MG63 (cell line): ENCODE measurements around the gene BNC2. TPM values are rescaled to one million over a fixed set of nuclear protein-coding genes. Genes with fewer than 3 reads are reported as not detected.

Source experiments
- DNase-seq: peaks from one replicate; pipeline ENCODE4 v3.0.0-alpha.2; 2020
- H3K27me3 ChIP-seq: fragments of 250-450 bp; sonication (Bioruptor Pico); 2 replicates; pipeline ENCODE4 v1.5.1; 2020; ENCODE audit warnings: mild to moderate bottlenecking, moderate library complexity
- H3K36me3 ChIP-seq: fragments of 250-450 bp; sonication (Bioruptor Pico); 2 replicates; pipeline ENCODE4 v1.5.1; 2020; ENCODE audit warnings: mild to moderate bottlenecking, moderate library complexity
- H3K4me3 ChIP-seq: fragments of 250-450 bp; sonication (Bioruptor Pico); 2 replicates; pipeline ENCODE4 v1.5.1; 2020; ENCODE audit warnings: mild to moderate bottlenecking, moderate library complexity
- H3K9me3 ChIP-seq: fragments of 250-450 bp; sonication (Bioruptor Pico); 2 replicates; pipeline ENCODE4 v1.5.1; 2020; ENCODE audit warnings: mild to moderate bottlenecking, moderate library complexity
- total RNA-seq: library from RNA; depleted of rRNA; stranded (reverse); fragments of >200 nt; shearing (Covaris generic); gene quantifications from 2 replicates; pipeline ENCODE4 v1.2.3, GENCODE V29; 2014; ENCODE audit warnings: low replicate concordance

Gene BNC2
- total RNA-seq, 1 experiment from 2014 or later, result 38.8 TPM

DNA sequence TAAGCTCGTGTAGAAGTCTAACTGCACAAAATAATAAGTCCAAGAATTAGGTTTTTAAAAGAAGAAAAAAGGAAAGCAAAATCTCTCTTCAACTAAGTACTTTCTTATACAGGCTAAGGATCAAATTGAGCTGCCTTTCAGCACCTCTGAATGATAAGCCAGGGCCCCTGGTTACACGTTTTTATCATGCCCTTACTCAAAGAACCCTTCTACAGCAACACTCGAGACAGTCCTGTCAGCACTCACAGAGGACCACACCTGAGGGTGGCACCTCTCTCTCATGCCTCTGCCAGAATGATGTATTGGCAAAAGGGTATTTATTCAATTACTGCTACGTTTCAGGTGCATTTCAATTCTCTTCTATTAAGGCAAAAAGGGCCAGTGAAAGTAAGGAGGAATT lies 150.5 kb downstream of the BNC2 start:
- no peak overlapping the region for H3K4me3 ChIP-seq
- no peaks in the 10 kb centered on the region for H3K9me3 ChIP-seq
- H3K36me3 ChIP-seq, result no peaks in the 10 kb centered on the region
- no peak for DNase-seq
- no peaks in the 10 kb centered on the region for H3K27me3 ChIP-seq

DNA sequence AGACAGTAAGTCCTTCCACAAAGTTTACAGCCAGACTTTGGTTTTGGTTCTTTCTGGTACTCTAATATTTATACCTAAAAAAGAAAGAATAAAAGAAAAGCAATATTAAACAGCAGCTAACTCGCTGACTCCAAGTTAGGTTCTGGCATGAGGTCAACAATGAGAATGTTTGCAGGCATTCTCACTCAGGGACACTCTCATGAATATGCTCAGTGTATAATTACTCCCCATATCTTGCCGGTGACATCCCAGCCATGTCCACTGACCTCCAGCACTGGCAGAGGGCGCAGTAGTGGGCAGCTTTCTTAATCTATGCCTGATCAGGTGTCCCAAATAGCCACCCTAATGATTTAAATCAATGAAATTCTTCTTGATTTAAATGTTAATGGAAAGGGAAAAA lies 151.5 kb downstream of the BNC2 start:
- DNase-seq, result no peak
- H3K4me3 ChIP-seq, result no peak overlapping the region
- H3K9me3 ChIP-seq, result no peaks in the 10 kb centered on the region
- H3K27me3 ChIP-seq, result no peaks in the 10 kb centered on the region
- 0 out of 2 replicates have a peak, but pooled peaks cover 4% of the 10 kb centered on the region for H3K36me3 ChIP-seq

DNA sequence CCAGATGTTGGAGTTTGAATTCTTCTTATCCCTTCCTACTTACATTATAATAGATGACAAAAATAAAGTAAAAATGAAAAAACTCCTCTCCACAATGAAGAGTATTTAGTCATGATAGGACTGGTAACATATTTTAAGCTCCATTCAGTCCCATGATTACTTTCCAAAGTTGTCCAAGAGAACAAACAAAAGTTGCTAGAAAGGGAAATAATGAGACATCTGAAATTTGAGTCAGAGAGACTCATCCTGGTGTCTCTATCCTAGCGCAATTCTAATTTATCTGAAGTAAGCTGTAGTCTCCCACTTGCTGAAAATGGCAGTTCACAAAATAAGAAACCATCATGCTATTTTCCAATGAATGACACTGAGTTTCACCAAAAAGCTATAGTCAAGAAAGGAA lies 152.2 kb downstream of the BNC2 start:
- H3K27me3 ChIP-seq, result no peaks in the 10 kb centered on the region
- H3K4me3 ChIP-seq, result no peak overlapping the region
- no peak for DNase-seq
- 0 out of 2 replicates have a peak, but pooled peaks cover 4% of the 10 kb centered on the region for H3K36me3 ChIP-seq
- no peaks in the 10 kb centered on the region for H3K9me3 ChIP-seq

DNA sequence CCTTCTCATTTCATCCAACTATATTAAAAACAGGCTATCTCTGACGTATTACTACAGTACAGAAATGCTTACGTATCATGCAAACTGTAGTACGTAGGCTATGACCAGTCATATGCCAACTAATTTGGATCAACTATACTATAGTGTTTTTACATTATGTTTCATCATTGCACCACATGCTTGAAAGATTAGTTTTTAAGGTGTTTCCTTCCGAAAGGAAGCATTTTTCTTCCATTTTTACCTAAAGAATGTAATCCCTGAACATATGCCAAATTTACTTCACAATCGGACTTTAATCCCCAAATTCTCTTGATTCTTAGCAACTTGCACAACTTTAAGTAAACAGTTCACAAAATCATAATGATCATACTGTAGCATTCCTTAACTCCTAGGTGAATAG lies 153.9 kb downstream of the BNC2 start:
- no peaks in the 10 kb centered on the region for H3K9me3 ChIP-seq
- DNase-seq, result no peak
- H3K27me3 ChIP-seq, result no peaks in the 10 kb centered on the region
- 0 out of 2 replicates have a peak, but pooled peaks cover 4% of the 10 kb centered on the region for H3K36me3 ChIP-seq
- no peak overlapping the region for H3K4me3 ChIP-seq

DNA sequence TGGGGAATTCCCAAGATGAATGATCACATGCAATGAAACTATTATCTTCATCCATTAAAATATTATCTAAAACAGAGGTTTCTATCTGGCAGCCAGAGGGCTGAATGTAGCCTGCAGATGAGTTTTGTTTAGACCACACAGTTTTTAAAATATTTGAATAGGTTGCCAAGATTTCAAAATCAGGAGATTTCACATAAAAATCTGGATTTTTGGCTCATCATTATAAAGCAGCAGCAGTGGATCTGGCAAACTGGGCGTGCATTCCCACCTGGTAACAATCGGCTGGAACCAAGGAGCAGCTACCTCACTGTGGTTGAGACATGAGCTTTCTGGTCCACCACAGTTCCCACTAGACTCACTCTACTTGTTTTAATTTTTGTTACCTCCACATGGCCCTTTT lies 155.1 kb downstream of the BNC2 start:
- Histone ChIP-seq H3K9me3 (no peaks in the 10 kb centered on the region), H3K4me3 (no peak overlapping the region), H3K36me3 (0 out of 2 replicates have a peak, but pooled peaks cover 4% of the 10 kb centered on the region), H3K27me3 (no peaks in the 10 kb centered on the region)
- peak; percentile 55 for DNase-seq

DNA sequence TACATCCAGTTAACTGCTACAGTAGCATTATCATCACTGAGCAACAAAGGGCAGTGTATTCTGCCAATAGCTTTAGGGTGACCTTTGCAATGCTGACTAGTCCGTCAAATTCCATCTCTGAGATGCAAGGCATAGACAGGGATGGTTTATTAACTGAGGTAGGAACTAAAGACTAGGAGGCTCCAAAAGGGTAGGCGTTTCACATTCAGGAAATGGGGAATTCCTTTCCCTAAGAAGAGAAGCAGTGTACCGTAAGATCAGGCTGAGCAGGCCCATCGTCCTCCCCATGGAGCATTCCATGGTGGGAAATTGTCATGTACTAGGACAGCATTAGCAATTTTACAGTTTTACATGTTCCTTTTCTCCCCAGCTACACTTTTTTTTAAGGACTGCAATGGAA lies 157.7 kb downstream of the BNC2 start:
- Histone ChIP-seq H3K9me3 (no peaks in the 10 kb centered on the region), H3K27me3 (no peaks in the 10 kb centered on the region), H3K4me3 (no peak overlapping the region), H3K36me3 (peaks cover 4% of the 10 kb centered on the region; the same call in 1 of the 2 replicates)
- DNase-seq, result no peak

DNA sequence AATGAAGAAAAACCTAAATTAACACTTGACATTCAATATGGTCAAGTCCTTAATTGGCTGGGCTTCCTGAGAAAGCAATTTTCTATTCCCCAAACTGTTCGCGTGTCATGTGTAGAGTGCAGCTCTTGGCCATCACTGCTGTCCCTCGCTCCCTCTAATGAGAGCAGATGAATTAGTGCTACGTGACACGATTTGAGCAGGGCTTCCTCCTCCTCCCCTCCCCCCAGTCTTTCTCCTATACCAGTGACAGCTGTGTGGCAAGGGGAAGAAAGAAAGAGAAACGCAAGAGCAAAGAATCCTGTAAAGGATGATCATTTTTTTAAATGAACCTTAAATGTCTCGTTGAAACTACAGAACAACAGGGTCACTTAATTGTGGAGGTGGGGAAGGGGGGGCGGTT lies 159.6 kb downstream of the BNC2 start:
- H3K4me3 ChIP-seq, result no peak overlapping the region
- no peaks in the 10 kb centered on the region for H3K9me3 ChIP-seq
- H3K27me3 ChIP-seq, result no peaks in the 10 kb centered on the region
- peaks cover 4% of the 10 kb centered on the region; the same call in 1 of the 2 replicates for H3K36me3 ChIP-seq
- DNase-seq, result no peak

DNA sequence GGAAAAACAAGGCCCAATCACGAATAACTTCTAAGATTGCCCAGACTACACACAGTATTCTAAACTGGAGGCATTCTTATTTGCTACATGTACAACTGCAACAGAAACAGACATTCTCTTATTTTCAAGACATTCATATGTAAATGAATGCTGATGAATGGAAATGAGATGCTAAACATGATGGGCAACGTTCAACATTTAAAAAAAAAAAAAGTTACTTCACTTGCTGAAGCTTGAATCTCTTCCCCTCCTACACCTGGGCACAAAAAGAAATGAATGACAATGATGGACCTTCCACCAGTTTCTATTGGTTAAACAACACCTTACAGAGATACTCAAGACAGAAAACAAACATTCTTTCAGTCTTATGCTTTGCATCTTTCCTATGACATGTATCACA lies 160.5 kb downstream of the BNC2 start:
- Histone ChIP-seq H3K36me3 (peaks cover 4% of the 10 kb centered on the region; the same call in 1 of the 2 replicates), H3K27me3 (no peaks in the 10 kb centered on the region), H3K4me3 (no peak overlapping the region), H3K9me3 (no peaks in the 10 kb centered on the region)
- no peak for DNase-seq

DNA sequence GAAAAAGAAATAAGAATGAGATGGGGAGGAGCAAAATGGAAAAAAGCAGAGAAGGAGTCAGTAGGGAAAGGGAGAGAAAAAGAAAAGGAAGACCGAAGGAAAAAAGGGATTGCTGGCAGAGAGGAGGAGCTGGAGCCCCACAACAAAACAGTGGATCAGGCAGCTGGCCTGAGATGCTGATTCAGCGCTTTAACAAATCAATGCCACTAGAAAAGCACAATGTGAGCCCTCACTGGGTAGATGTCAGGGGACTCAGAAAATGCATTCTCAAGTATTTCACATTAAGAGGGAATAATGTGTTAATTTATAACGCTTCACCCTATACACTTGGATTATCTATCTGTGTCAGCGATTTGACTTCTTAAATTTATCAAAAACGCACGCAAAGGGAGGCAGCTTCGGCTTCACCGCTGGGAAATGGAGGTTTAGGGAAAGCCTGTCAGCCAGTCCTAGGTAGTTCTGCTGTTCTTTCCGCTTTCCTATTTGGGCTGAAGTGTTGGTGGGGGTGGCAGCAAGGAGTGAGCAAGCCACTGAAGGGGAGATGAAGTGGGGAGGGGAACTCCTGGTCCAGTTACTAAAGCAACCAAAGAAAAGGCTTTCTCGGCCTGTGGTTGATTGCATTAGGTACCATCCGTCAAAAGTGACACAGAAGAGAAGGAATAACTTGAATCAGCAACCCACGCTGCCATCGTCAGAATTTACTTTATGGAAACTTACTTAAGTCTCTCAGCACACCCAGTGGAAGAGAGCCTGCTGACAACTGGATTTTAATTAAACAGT lies 161.6 kb downstream of the BNC2 start:
- Histone ChIP-seq H3K9me3 (no peaks in the 10 kb centered on the region), H3K4me3 (no peak overlapping the region), H3K36me3 (no peaks in the 10 kb centered on the region; the same call in 1 of the 2 replicates), H3K27me3 (no peaks in the 10 kb centered on the region)
- DNase-seq, result no peak

DNA sequence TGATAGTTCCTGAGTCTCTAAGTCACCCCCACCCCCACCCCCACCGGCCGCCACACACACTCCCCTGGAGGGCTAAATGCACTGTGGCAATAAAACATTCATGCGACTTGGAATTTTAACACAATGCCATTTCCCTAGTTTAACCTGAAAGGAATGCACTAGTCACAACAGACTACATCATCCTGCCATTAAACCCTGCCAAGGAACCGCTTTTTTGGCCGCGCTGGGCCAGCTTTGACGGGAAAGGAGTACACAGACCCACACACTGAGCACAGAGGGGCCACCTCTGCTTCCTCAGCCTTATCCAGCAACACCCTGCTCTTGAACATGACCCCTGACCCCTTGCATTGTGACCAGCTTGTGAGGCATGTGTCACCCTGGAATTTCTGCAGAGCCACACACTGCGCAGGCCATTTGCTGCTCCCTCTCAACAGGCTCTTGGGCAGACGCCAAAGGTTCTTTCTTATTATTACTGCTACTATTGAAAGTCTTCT lies 165.3 kb downstream of the BNC2 start:
- H3K27me3 ChIP-seq, result no peaks in the 10 kb centered on the region
- H3K36me3 ChIP-seq, result peaks cover 4% of the 10 kb centered on the region; the same call in 1 of the 2 replicates
- no peaks in the 10 kb centered on the region for H3K9me3 ChIP-seq
- H3K4me3 ChIP-seq, result peak overlapping the region; percentile 29
- DNase-seq, result peak; percentile 100

DNA sequence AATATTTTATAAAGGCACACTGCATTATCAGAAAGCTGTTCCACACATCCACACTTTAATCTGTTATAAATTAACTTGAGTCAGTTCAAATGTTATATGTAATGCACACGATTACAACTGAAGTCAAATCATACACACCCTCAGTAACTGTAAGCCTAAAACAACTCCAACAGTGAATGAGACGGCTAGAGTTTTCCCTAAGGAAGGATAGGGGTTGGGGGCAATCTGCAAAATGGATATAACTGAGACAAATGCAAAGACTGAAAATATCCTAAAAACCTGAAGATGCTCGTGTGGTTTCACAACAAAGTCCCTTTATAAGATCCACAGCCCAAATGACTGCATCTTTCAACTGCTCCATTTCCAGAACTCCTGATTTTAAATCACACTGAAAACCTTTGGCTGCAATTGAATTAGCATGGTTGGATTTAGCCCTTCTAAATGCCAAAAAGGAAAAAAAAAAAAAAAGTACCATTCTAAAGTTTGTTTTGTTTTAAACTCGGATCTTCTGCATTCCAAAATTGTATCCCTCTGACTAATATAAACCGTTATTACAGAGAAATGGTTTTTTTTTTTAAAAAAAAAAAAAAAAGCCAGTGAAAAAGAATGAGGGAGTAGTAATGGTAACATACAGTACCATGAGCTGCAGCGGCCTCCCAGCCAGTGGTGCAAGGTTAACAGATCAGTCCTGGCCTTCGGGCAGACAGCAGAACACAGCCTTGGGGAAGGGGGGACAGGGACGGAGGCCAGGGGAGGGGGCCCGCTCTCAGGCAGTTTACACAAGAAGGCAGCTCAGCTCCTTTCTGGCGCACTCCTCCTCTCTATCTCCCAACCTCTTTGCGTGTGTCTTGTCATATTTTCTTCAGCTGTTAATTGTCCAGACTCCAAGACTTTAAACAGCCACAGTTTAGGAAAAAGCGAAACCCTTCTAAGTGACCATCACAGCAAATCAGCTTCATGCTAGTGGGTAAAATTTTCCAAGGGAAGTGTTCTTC lies 166.1 kb downstream of the BNC2 start:
- Histone ChIP-seq H3K27me3 (no peaks in the 10 kb centered on the region), H3K36me3 (peaks cover 5% of the 10 kb centered on the region; the same call in 1 of the 2 replicates), H3K9me3 (no peaks in the 10 kb centered on the region), H3K4me3 (peak overlapping the region; percentile 29)
- peak; percentile 90 for DNase-seq

DNA sequence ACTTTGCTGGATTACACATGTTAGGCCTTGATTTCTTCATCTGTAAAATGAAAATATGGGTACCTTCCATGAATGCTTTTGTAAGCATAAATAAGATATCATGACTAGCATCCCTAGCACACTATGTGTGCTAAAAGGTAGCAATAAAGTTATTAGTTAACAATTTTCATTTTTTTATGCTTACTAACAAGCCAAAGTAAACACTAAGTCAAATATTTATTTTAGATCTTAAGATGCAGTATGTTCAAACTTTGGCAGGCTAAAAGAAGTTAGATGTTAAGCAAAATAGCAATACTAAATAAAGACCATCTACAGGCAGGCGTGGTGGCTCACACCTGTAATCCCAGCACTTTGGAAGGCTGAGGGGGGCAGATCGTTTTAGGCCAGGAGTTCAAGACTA lies 169.1 kb downstream of the BNC2 start:
- H3K4me3 ChIP-seq, result no peak overlapping the region
- peaks cover 5% of the 10 kb centered on the region; the same call in 1 of the 2 replicates for H3K36me3 ChIP-seq
- no peak for DNase-seq
- H3K27me3 ChIP-seq, result no peaks in the 10 kb centered on the region
- H3K9me3 ChIP-seq, result no peaks in the 10 kb centered on the region

DNA sequence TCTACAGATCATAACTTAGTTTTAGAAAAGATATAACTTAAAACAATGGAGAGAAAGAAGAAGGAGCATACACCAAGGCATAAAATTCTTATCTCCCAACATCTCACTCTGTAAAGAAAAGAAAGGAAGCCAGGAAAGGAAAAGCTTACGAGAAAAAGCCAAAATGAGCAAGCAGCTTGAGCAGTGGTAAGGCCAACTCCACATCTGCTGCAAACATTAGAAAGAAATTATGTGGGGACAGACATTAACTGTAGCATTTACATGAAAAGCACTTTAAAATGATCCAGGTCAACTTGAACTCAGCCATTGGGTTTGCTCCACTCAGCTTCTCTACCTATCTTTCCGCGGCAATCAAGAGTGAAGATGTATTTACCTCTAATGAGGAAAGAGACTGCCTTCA lies 176.9 kb downstream of the BNC2 start:
- no peaks in the 10 kb centered on the region for H3K36me3 ChIP-seq
- H3K9me3 ChIP-seq, result no peaks in the 10 kb centered on the region
- no peak for DNase-seq
- no peak overlapping the region for H3K4me3 ChIP-seq
- no peaks in the 10 kb centered on the region for H3K27me3 ChIP-seq

DNA sequence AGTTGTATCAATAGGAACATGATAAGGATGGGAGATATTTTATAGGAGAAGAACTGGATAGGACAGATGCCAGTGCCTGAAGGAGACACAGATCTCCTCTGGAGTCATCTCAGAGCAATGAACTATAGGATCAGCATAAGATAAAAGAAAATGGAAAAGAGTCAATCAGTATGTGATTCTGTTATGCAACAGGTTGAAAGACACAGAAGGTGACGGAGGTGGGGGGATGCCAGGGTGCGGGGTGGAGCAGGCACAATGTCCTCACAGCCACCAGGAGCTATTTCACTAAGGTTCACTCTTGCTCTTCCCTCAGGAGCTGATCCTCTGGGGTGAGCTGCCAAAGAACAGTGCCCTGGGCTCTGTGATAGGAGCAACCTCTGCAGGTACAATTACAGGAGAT lies 179.8 kb downstream of the BNC2 start:
- no peak for DNase-seq
- Histone ChIP-seq H3K36me3 (no peaks in the 10 kb centered on the region; the same call in 1 of the 2 replicates), H3K4me3 (no peak overlapping the region), H3K27me3 (no peaks in the 10 kb centered on the region), H3K9me3 (no peaks in the 10 kb centered on the region)

DNA sequence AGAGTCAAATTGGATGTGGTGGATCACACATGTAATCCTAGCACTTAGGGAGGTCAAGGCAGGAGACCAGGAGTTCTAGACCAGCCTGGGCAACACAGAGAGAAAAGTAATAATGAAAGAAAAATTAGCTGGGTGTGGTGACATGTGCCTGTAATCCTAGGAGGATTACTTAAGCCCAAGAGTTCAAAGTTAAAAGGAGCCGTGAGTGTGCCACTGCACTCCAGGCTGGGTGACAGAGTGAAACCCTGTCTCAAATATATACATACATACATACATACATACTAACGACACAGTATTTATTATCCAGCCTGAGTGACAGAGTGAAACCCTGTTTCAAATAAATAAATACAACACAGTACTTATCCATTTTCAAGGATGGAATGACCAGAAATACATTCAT lies 180.3 kb downstream of the BNC2 start:
- H3K27me3 ChIP-seq, result no peaks in the 10 kb centered on the region
- H3K36me3 ChIP-seq, result no peaks in the 10 kb centered on the region; the same call in 1 of the 2 replicates
- no peak overlapping the region for H3K4me3 ChIP-seq
- H3K9me3 ChIP-seq, result no peaks in the 10 kb centered on the region
- no peak for DNase-seq

DNA sequence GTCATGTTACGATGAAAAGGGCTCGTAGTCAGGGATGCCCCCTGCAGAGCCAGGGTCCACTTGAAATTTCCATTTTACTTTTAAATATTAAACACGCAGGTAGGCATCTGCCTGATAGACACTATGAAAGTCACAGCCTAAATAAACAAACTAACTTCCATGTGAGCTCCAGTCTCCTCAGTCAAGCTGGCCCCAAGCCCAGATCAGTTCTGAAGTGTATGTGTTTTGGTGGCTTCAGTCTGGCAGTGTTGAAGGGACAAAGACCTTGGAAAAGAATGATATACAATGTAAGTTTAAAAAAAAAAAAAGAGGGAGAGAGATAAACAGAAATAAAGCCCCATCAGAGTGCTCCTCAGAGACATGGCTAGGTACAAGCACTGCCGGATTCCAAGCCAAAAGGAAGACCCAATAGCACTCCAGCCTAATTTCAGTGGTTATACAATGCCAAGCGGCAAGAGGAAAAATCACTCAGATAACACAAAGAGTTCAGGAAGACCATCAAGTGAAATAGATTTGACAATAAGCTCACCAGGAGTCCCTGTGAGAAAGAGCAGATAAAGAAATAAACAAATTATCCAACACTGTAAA lies 181.0 kb downstream of the BNC2 start:
- no peaks in the 10 kb centered on the region for H3K27me3 ChIP-seq
- H3K36me3 ChIP-seq, result no peaks in the 10 kb centered on the region; the same call in 1 of the 2 replicates
- H3K4me3 ChIP-seq, result no peak overlapping the region
- no peaks in the 10 kb centered on the region for H3K9me3 ChIP-seq
- DNase-seq, result peak; percentile 50
